HuH-7.5 (cell line): ENCODE data around the gene ITFG1.
A peak's percentile ranks its signal among the peaks of the same experiment; 100 is the strongest.
"Not testable (repeated sequence)": the region's sequence is repeated elsewhere in the genome, so short reads cannot be mapped to it uniquely, and the experiment has no call there.

Source experiments
- DNase-seq: peaks from one replicate; pipeline ENCODE4 v3.0.0; 2011; ENCODE audit warnings: low spot score

ITFG1 gene

DNA sequence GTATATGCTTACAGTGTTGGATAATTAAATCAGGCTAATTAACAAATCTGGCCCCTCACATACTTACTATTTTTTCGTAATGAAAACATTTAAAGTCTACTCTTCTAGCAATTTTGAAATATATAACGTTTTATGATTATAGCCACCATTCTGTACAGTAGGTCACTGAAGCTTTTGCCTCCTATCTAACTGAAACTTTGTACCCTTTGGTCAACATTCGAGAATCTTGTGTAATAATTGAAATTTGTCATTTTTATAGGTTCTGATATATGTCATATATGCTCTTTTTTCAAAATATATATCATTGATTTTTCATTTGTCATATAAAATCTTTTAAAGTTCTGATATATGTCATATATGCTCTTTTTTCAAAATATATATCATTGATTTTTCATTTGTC lies 12.9 kb upstream of the ITFG1 start:
- no peak for DNase-seq

DNA sequence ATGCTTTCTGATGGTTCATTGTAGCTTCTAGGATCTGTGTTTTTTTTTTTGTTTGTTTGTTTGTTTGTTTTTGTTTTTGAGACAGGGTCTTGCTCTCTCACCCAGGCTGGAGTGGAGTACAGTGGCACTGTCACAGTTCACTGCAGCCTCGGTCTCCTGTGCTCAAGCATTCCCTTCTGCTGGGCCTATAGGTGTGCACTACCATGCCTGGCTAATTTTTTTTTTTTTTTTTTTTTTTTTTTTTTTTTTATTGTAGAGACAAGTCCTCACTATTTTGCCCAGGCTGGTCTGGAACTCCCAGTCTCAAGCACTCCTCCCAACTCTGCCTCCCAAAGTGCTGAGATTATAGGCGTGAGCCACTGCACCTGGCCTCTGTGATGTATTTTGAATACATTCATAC lies 12.1 kb upstream of the ITFG1 start:
- DNase-seq: not testable (repeated sequence)

- no peak for DNase-seq
Measured at GRCh38 chr16:47470810-47471209, 9.9 kb upstream of the ITFG1 start.

- no peak for DNase-seq
Measured at GRCh38 chr16:47470211-47470610, 9.3 kb upstream of the ITFG1 start.

- DNase-seq: no peak
Measured at GRCh38 chr16:47469227-47469626, 8.4 kb upstream of the ITFG1 start.

GRCh38 chr16:47468070-47468689 lies 7.3 kb upstream of the ITFG1 start:
- DNase-seq: not testable (repeated sequence)

DNA sequence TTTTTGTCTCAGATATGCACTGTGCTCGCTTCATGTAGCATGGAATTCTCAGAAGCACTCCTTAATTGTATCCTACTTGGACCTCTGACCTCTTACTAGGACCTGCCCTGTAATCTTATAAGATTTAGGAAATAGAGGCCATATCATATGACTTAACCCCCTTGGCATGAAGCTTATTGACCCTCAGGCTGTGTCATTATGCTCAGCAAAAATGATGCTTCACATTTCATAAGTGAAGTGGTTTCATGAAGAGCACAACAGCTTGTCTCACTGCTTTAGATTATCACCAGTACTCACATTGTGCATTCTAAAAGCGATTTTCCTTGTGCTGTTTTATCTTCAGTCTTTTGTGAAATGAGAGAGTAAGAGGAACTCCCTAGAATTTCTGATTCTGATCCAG lies 6.6 kb upstream of the ITFG1 start:
- no peak for DNase-seq

DNA sequence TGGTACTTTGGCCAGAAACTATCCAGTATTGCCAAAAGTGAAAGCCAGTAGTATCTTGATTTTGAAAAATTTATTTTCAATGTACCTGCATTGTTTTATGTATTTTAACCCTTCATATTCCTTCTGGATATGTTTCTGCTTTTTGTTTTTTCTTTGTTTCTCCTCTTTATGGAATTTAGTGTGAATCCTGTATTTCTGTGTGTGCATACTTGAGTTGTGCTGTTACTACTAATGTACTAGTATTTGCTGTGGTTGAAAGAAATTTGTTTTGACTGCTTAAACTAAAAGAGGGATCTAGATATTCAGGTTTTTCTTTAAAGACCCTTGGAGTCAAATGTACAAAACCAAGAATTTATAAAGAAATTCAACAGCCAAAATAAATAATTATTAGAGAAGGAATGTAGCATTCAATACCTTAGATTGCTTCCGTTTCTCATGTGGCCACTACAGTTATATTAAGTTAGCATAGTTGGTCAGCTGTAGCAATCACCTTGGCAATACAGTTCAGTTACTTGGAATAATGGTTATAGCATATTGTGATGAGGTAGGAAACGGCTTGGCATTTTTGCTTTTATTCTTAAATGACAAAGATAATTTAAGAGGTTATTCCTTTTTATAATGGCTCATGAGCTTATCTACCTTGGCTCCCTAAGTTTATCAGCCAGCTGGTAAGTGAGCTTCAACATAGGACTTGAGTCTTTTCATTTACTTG lies 5.2 kb upstream of the ITFG1 start:
- no peak for DNase-seq

DNA sequence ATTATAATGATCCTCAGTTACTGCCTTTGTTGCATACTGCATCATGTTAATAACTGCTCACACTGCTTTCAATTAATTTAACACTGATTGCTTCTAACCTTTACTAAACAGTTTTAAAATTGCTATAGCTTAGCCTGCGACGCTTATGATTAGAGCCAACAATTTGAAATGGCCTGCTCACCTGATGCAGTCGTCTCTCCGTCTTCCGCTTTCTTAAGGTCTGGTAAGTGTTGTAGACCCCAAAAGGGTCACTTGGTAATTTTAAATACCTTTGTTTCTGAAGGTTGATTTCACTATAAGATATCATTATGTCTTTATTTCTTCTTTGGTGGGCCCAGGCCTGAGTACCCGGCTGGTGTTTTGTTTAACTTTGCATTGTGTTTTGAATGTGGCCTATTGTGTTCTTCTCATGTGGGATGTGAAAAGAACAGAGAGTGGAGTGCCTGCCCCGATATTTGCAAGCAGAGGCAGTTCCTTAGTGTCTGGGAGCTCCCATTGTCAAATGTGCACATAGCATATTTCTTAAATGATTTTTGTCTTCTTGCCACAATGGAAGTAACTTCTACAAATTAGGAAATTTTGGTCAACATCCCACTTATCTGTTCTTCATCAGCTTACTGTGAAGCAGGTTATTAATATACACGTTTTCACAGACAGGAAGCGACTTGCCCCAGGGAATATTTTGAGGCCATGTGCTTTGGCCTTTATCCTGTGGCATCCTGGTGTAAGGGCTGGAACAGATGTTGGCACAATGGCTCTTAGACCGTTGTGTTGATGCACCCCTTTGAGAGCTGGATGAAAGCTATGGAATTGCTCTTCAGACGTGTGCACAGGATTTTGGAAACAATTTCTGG lies 3.1 kb upstream of the ITFG1 start:
- DNase-seq: no peak

DNA sequence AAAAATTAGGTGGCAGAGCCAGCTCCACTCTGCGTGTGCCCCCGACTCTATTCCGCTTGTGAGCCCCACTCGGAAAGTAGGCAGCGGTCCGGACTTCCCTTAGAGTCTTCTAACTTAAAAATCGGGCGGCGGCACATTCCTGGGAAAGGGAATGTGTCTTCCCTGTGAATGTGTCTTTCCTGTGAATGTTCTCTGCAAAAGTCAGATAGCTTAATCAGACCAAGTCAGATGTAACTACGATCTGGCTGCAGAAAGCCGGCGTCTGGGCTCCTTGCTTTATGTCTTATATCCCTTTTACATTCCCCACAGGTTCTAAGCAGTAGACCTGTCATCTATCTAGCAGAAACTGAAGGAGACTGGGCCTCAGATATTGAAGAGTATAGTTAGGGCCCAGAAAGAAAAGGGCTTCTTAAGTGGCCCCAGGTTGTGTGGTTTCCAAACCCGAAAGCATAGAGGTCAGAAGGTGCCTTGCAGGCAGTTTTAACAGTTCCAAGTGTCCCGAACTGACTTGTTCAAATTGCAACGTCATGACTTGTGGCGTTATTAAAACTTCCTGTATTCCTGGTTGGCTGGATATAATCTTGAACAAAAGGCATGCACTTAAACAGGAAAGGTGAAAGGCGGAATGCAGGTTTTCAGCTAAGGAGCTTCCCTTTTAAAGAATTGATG lies 869 bp upstream of the ITFG1 start:
- DNase-seq: peak; percentile 9

DNA sequence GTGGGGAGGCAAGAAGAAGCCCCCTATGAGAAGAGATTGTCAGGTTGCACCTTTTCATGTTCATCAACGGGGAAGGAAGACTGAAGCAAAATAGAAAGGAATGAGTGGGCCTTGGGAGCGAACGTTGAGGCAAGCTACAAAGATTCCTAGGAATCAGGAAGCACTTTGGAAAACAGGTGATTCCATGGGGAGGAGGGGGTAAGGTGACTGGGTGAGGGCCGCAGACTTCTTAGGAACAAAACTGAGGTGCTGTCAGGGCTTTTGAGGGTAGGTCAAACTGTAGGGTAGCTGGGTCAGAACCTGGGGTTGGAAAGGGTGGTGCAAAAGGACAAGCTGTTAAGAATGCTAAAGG lies 528 bp downstream of the ITFG1 start:
- DNase-seq: peak; percentile 4

- DNase-seq: no peak
Measured at GRCh38 chr16:47459603-47460002, 1.3 kb downstream of the ITFG1 start.

- DNase-seq: no peak
Measured at GRCh38 chr16:47458331-47458730, 2.5 kb downstream of the ITFG1 start.

DNA sequence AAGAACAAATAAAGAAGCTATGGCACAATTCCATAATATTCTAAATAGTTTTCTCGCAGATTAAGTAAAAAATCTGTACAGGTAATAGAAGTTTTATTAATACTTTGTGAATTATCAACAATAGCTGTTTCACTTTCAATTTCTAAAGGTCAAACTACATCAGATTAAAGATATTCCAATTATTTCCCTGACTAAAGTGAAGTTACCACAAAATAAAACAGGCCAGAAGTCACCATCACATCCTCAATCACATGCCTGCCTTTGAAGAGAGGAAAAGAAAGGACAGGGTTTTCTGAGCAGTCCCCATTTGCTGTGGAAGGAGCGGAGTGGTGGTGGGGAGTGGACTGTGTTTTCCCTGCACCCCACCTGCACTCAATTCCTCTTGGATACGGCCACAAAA lies 11.1 kb downstream of the ITFG1 start:
- DNase-seq: no peak

GRCh38 chr16:47448830-47449575 lies 11.9 kb downstream of the ITFG1 start:
- no peak for DNase-seq

DNA sequence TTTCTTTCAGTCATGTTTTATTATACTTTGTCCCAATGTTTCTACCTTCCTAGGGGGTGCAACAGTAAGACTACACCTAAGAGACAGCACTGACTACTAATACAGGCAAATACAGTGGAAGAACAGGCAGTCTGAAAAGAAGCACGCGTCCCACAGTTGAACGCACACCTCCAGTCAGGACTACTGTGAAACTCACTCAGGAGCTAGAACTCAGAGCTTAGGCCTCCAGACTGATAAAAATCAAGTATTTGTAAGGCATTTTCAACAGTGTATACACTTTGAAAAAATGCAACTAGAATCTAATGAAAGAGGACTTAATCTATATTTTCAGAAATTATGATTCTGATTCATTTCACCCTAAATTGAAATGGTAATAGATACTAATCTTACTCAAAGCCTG lies 14.4 kb downstream of the ITFG1 start:
- no peak for DNase-seq

GRCh38 chr16:47442884-47443283 lies 18.0 kb downstream of the ITFG1 start:
- DNase-seq: not testable (repeated sequence)

- not testable (repeated sequence) for DNase-seq
Measured at GRCh38 chr16:47440066-47440465, 20.8 kb downstream of the ITFG1 start.

DNA sequence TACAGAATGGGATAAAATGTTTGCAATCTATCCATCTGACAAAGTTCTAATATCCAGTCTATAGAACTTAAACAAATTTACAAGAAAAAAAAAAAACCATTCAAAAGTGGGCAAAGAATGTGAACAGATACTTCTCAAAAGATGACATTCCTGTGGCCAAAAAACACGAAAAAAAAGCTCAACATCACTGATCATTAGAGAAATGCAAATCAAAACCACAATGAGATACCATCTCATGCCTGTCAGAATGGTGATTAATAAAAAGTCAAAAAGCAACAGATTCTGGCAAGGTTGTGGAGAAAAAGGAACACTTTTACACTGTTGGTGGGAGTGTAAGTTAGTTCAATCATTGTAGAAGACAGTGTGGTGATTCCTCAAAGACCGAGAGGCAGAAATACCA lies 26.6 kb downstream of the ITFG1 start:
- not testable (repeated sequence) for DNase-seq

DNA sequence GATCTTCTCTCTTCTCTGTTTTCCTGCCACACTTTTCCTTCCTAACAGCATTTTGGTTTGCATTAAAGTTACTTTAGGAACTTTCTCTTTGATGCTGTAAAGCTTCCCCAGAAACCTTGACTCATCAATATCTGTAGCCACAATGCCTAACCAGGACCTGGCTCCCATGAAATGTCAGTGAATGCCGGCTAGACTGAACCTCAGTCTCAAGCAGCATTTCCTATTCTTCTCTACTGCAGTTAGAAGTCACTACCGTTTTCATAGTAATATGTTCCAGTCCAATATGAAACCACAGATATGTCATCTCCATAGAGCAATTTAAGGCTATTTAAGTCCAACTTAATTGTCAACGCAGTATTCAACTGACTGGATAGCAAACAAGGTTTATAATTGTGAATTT lies 28.9 kb downstream of the ITFG1 start:
- no peak for DNase-seq

DNA sequence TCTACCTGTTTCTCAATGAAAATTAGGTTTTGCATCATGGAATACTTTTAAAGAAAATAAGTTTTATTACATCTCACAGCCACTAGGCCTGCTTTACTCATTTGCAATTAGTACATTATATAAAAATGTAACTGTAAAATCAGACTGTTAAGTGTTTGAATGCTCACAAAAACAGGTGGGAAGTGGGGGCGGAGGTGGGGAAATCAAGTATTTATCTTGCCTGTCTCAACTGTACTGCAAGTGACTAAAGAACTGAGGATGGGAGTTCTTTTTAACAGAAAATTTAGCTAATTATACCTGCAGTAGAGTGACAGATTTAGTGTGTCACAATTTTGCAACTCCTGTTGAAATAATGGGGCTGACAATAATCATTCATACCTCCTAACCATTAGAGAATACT lies 34.1 kb downstream of the ITFG1 start:
- no peak for DNase-seq

DNA sequence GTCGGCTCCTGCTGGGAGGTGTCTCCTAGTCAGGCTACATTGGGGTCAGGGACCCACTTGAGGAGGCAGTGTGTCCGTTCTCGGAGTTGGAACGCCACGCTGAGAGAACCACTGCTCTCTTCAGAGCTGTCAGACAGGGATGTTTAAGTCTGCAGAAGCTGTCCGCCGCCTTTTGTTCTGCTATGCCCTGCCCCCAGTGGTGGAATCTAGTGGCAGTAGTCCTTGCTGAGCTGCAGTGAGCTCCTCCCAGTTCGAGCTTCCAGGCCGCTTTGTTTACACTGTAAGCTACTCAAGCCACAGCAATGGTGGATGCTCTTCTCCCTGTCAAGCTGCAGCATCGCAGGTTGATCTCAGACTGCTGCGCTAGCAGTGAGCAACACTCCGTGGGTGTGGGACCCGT lies 36.0 kb downstream of the ITFG1 start:
- DNase-seq: no peak
